ENCODE results near the gene FAM200C. TPM values are rescaled to one million over a fixed set of nuclear protein-coding genes. Genes with fewer than 3 reads are reported as not detected.

Gene FAM200C
- total and polyA plus RNA-seq, 2 of the 8 experiments (the other 6 are each of a cell fraction or from before 2014, with no cell fraction given), result 2.6 to 7.3 TPM

GRCh38 chr5:160442824-160443431, 43.1 kb upstream of the FAM200C start (continued):
- TF ChIP-seq TBP (IDR thresholded peaks at IDR 0.05; ENCODE audit: low read depth, low read length) (no peak), NRF1 (IDR thresholded peaks at IDR 0.05; ENCODE audit: low read depth, low read length) (no peak), ASH2L (IDR thresholded peaks at IDR 0.05; ENCODE audit: low read length) (no peak)

Measured in H1 (cell line).